HEK293 (cell line): ENCODE results near the gene CCDC7.

Experiments
- CTCF ChIA-PET: fragments of 350-600 bp; formaldehyde crosslinking; extraction: SDS; loops from one replicate; lab custom pipeline; 2021; ENCODE audit warnings: antibody characterized with exemption; lab: Yijun Ruan, JAX
- POLR2A ChIA-PET: fragments of 300-600 bp; formaldehyde crosslinking; extraction: SDS; loops from one replicate; lab custom pipeline; 2020; ENCODE audit warnings: antibody characterized with exemption, inconsistent platforms; lab: Yijun Ruan, JAX
- H3K27ac ChIP-seq: fragments of 200-500 bp; sonication (Bioruptor generic); 2 replicates; pipeline ENCODE4 v1.5.1; 2014; ENCODE audit warnings: low read depth, low read length, control low read depth, inconsistent platforms; ENCODE audit errors: extremely low read depth
- H3K36me3 ChIP-seq, 2 experiments: fragments of 200-500 bp in 1 of 2; sonication (Bioruptor generic) in 1 of 2; 1 replicate in 1 of 2; 2 replicates in 1 of 2; pipeline ENCODE4 v1.5.1; 2014 to 2017; ENCODE audit warnings: inconsistent platforms in 2 of 2, low read length in 2 of 2; ENCODE audit not compliant: control insufficient read depth in 2 of 2, insufficient read depth in 1 of 2
- H3K4me1 ChIP-seq: fragments of 200-500 bp; sonication (Bioruptor generic); 2 replicates; pipeline ENCODE4 v1.5.1; 2014; ENCODE audit warnings: mild to moderate bottlenecking, low read length, inconsistent platforms; ENCODE audit not compliant: control insufficient read depth, insufficient read depth
- H3K4me3 ChIP-seq: 2 replicates; pipeline ENCODE4 v1.5.1; 2011; ENCODE audit warnings: low read depth, mild to moderate bottlenecking, control low read depth, low read length, moderate library complexity
- H3K9me3 ChIP-seq: fragments of 200-500 bp; sonication (Bioruptor generic); 2 replicates; pipeline ENCODE4 v1.5.1; 2014; ENCODE audit warnings: low read depth, low read length, inconsistent platforms; ENCODE audit not compliant: control insufficient read depth, insufficient read depth
- ELK4 ChIP-seq: IDR thresholded peaks from 2 replicates; pipeline ENCODE4 v1.6.1; 2011; ENCODE audit warnings: mild to moderate bottlenecking, low read depth, low read length, borderline replicate concordance
- HOXC10 ChIP-seq: sonication (generic); formaldehyde crosslinking; IDR thresholded peaks from 2 replicates; pipeline ENCODE4 v1.8.1; 2023; ENCODE audit warnings: mild to moderate bottlenecking, missing genetic modification reagents
- PRDM6 ChIP-seq: fragments of 450-650 bp; formaldehyde crosslinking; IDR thresholded peaks from 2 replicates; pipeline ENCODE4 v1.5.1; 2017; ENCODE audit warnings: missing biosample characterization, missing genetic modification characterization
- REPIN1 ChIP-seq: fragments of 450-650 bp; formaldehyde crosslinking; IDR thresholded peaks from 2 replicates; pipeline ENCODE4 v1.5.1; 2017; ENCODE audit warnings: missing biosample characterization, missing genetic modification characterization, low read depth
- SP2 ChIP-seq: fragments of 450-650 bp; formaldehyde crosslinking; IDR thresholded peaks from 2 replicates; pipeline ENCODE4 v1.5.1; 2016; ENCODE audit warnings: missing biosample characterization, missing genetic modification characterization
- SP3 ChIP-seq: fragments of 450-650 bp; formaldehyde crosslinking; IDR thresholded peaks from 2 replicates; pipeline ENCODE4 v1.5.1; 2016; ENCODE audit warnings: missing biosample characterization, missing genetic modification characterization
- SP7 ChIP-seq: fragments of 450-650 bp; formaldehyde crosslinking; IDR thresholded peaks from 2 replicates; pipeline ENCODE4 v1.5.1; 2016; ENCODE audit warnings: missing biosample characterization, missing genetic modification characterization
- TCF7L2 ChIP-seq: IDR thresholded peaks from 2 replicates; pipeline ENCODE4 v1.6.1; 2011; ENCODE audit warnings: low read depth, mild to moderate bottlenecking, inconsistent platforms, low read length, moderate library complexity, borderline replicate concordance
- YY2 ChIP-seq: fragments of 450-650 bp; formaldehyde crosslinking; IDR thresholded peaks from 2 replicates; pipeline ENCODE4 v1.5.1; 2016; ENCODE audit warnings: missing biosample characterization, missing genetic modification characterization
- ZBTB49 ChIP-seq: fragments of 450-650 bp; formaldehyde crosslinking; IDR thresholded peaks from 2 replicates; pipeline ENCODE4 v1.5.1; 2016; ENCODE audit warnings: missing biosample characterization, missing genetic modification characterization, low read depth
- ZFP3 ChIP-seq: fragments of 450-650 bp; formaldehyde crosslinking; IDR thresholded peaks from 2 replicates; pipeline ENCODE4 v1.5.1; 2016; ENCODE audit warnings: low read depth, missing biosample characterization, missing genetic modification characterization
- ZNF133 ChIP-seq: fragments of 450-650 bp; formaldehyde crosslinking; IDR thresholded peaks from 2 replicates; pipeline ENCODE4 v1.5.1; 2016; ENCODE audit warnings: missing biosample characterization, missing genetic modification characterization
- ZNF274 ChIP-seq, 2 experiments: fragments of 200-500 bp in 1 of 2; fragments of 450-650 bp in 1 of 2; sonication (Bioruptor generic) in 1 of 2; formaldehyde crosslinking in 1 of 2; IDR thresholded peaks; 2 replicates each; pipeline versions ENCODE4 v1.5.1 to v1.6.1; 2014 to 2016; ENCODE audit warnings: borderline replicate concordance in 1 of 2, inconsistent platforms in 1 of 2, low read length in 1 of 2, missing biosample characterization in 1 of 2, missing genetic modification characterization in 1 of 2
- ZNF311 ChIP-seq: fragments of 450-650 bp; formaldehyde crosslinking; IDR thresholded peaks from 2 replicates; pipeline ENCODE4 v1.5.1; 2017; ENCODE audit warnings: missing biosample characterization, missing genetic modification characterization, borderline replicate concordance
- ZNF335 ChIP-seq: fragments of 450-650 bp; formaldehyde crosslinking; conservative IDR thresholded peaks from 2 replicates; pipeline ENCODE4 v1.5.1; 2016; ENCODE audit warnings: missing biosample characterization, missing genetic modification characterization
- ZNF391 ChIP-seq: fragments of 450-650 bp; formaldehyde crosslinking; IDR thresholded peaks from 2 replicates; pipeline ENCODE4 v1.5.1; 2016; ENCODE audit warnings: low read depth, missing biosample characterization, missing genetic modification characterization, borderline replicate concordance
- ZNF426 ChIP-seq: fragments of 450-650 bp; formaldehyde crosslinking; IDR thresholded peaks from 2 replicates; pipeline ENCODE4 v1.5.1; 2017; ENCODE audit warnings: missing biosample characterization, missing genetic modification characterization, mild to moderate bottlenecking, inconsistent platforms, moderate library complexity
- ZNF473 ChIP-seq: fragments of 450-650 bp; formaldehyde crosslinking; IDR thresholded peaks from 2 replicates; pipeline ENCODE4 v1.5.1; 2017; ENCODE audit warnings: missing biosample characterization, missing genetic modification characterization
- ZNF514 ChIP-seq: fragments of 450-650 bp; formaldehyde crosslinking; IDR thresholded peaks from 2 replicates; pipeline ENCODE4 v1.5.1; 2016; ENCODE audit warnings: missing biosample characterization, missing genetic modification characterization
- ZNF561 ChIP-seq: fragments of 450-650 bp; IDR thresholded peaks from 2 replicates; pipeline ENCODE4 v1.5.1; 2018; ENCODE audit warnings: missing biosample characterization, missing genetic modification characterization, borderline replicate concordance
- ZNF596 ChIP-seq: fragments of 450-650 bp; IDR thresholded peaks from 2 replicates; pipeline ENCODE4 v1.5.0; 2018; ENCODE audit warnings: missing biosample characterization, mild to moderate bottlenecking, missing genetic modification characterization, moderate library complexity
- ZNF600 ChIP-seq: fragments of 450-650 bp; formaldehyde crosslinking; IDR thresholded peaks from 2 replicates; pipeline ENCODE4 v1.5.1; 2016; ENCODE audit warnings: missing biosample characterization, missing genetic modification characterization
- ZNF623 ChIP-seq: fragments of 450-650 bp; formaldehyde crosslinking; IDR thresholded peaks from 2 replicates; pipeline ENCODE4 v1.5.1; 2016; ENCODE audit warnings: missing biosample characterization, missing genetic modification characterization
- ZNF776 ChIP-seq: fragments of 450-650 bp; formaldehyde crosslinking; IDR thresholded peaks from 2 replicates; pipeline ENCODE4 v1.5.0; 2017; ENCODE audit warnings: missing biosample characterization, missing genetic modification characterization, borderline replicate concordance
- ZNF785 ChIP-seq: fragments of 450-650 bp; formaldehyde crosslinking; IDR thresholded peaks from 2 replicates; pipeline ENCODE4 v1.5.1; 2016; ENCODE audit warnings: missing biosample characterization, missing genetic modification characterization
- ZNF843 ChIP-seq: fragments of 450-650 bp; formaldehyde crosslinking; IDR thresholded peaks from 2 replicates; pipeline ENCODE4 v1.5.1; 2016; ENCODE audit warnings: missing biosample characterization, missing genetic modification characterization

CCDC7 gene

DNA sequence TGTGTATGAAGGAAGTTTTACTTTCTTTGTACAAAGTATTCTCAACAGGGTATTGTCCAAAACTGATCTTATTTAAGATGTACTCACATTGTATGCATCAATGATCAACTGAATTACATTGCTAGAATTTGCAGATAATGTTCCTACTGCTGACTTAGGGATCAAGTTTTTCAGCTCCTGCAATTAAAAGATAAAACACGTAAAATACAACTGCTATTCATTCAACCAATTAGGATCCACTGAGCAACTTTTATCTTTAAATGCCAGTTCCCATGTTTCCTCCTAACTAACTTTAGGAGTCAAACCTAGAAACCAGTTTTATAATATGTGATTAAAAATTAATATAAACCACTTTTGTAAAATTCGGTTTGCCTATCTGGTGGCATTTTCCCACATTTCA lies 476.2 kb downstream of the CCDC7 start:
- H3K36me3 ChIP-seq, result peaks cover 60 to 81% of the 10 kb centered on the region in 2 experiments
- ChIA-PET POLR2A (interaction anchor here (0.5 kb wide), 1 partner anchor 413 kb away, joined by 3 read pairs; the partner anchor contains the start of gene NRP1), CTCF (interaction anchor here (0.5 kb wide), 1 partner anchor 15 kb away, joined by 4 read pairs; no protein-coding TSS in a partner anchor)
- no peak overlapping the region for H3K27ac ChIP-seq
- no peaks in the 10 kb centered on the region for H3K9me3 ChIP-seq
- TF ChIP-seq ZNF133 (tag by site-specific recombination) (no peak), PRDM6 (tag by site-specific recombination) (0 out of 2 replicates have a peak, but pooled peaks have one; percentile 7)
- H3K4me1 ChIP-seq, result no peaks in the 10 kb centered on the region
- H3K4me3 ChIP-seq, result no peak overlapping the region

DNA sequence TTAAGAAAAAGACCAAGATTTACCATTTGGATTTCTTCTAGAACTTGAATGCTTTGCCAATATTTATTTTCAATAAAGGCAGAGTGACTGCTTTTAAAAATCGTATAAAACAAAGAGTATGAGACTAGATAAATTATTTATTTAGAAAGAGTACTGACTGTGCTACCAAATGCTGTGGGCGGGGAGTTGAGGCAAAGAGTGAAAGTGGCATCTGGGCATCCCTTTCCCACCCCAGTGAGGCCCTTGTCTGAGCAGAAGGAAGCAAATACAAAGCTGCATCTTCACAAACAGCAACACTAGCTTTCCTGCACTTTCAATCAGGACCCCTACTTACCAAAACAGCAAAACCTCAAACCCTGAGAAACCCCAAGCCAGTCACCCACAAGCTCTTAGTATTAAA lies 477.2 kb downstream of the CCDC7 start:
- Histone ChIP-seq H3K27ac (no peak overlapping the region), H3K4me1 (no peaks in the 10 kb centered on the region), H3K9me3 (no peaks in the 10 kb centered on the region), H3K4me3 (no peak overlapping the region), H3K36me3 (peaks cover 70 to 90% of the 10 kb centered on the region in 2 experiments)
- ChIA-PET CTCF (no interaction called here), POLR2A (no interaction called here)
- TF ChIP-seq ZNF335 (tag by site-specific recombination), result no peak
- TF ChIP-seq ZNF274 (IDR thresholded peaks at IDR 0.05; ENCODE audit: low read length), result no peak
- no peak for TF ChIP-seq ZNF274 (tag by site-specific recombination; IDR thresholded peaks at IDR 0.05; ENCODE audit: borderline replicate concordance)
- TF ChIP-seq ZNF311 (tag by site-specific recombination), result no peak
- TF ChIP-seq ZNF843 (tag by site-specific recombination), result no peak
- TF ChIP-seq ELK4, result no peak
- no peak for TF ChIP-seq YY2
- no peak for TF ChIP-seq ZNF391
- TF ChIP-seq ZNF785 (tag by site-specific recombination), result no peak
- no peak for TF ChIP-seq ZNF600 (tag by site-specific recombination)
- TF ChIP-seq ZNF623 (tag by site-specific recombination), result no peak
- TF ChIP-seq, all 188 proteins: peak for 0

DNA sequence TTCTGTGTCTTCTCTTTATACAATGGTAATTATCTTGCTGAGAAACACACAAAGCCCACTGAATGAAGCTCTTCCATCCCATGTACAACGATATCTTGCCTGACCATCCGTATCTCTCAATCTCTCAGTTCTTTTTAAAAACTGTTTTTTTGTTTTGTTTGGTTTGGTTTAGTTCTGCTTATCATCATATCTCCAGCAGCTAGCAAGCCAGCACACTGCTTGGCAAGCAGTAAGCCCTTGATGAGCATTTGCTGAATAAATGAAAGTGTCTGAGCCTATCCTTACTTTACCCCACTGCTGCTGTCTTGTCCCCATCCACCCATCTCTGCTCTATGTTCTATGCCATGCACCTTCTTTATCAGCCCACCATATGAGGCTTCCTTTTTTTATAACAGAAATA lies 477.9 kb downstream of the CCDC7 start:
- Histone ChIP-seq H3K27ac (no peak overlapping the region), H3K4me1 (no peaks in the 10 kb centered on the region), H3K9me3 (no peaks in the 10 kb centered on the region), H3K4me3 (no peak overlapping the region), H3K36me3 (peaks cover 71 to 91% of the 10 kb centered on the region in 2 experiments)
- ChIA-PET POLR2A (no interaction called here), CTCF (no interaction called here)
- TF ChIP-seq ZNF426 (no peak), ZNF561 (no peak), REPIN1 (tag by site-specific recombination) (no peak), ZFP3 (tag by site-specific recombination) (no peak), ZNF600 (tag by site-specific recombination) (no peak), SP3 (no peak), ZNF776 (tag by site-specific recombination) (no peak), ZNF596 (no peak), ZNF473 (no peak), TCF7L2 (no peak), SP7 (tag by site-specific recombination) (no peak), HOXC10 (CRISPR knock-in tag) (no peak), YY2 (no peak), SP2 (tag by site-specific recombination) (no peak), ZNF514 (tag by site-specific recombination) (no peak), ZBTB49 (tag by site-specific recombination) (no peak)
